ENCODE results near the gene SNAI3. TPM values are rescaled to one million over a fixed set of nuclear protein-coding genes. Genes with fewer than 3 reads are reported as not detected.

Gene SNAI3
- total RNA-seq, 4 donors from 2014 or later: 0.23 to 0.95 TPM; not detected in 2

GRCh38 chr16:88684569-88685155 lies 1.6 kb downstream of the SNAI3 start:
- H3K36me3 ChIP-seq: no peaks in the 10 kb centered on the region
- H3K9me3 ChIP-seq: no peaks in the 10 kb centered on the region
- H3K4me3 ChIP-seq: peak overlapping the region in 1 of 4 donors; percentile 68
- peaks cover 7 to 96% (median 13%) of the 10 kb centered on the region in 4 donors for H3K27me3 ChIP-seq
- TF ChIP-seq CTCF (IDR thresholded peaks at IDR 0.05): no peak
- TF ChIP-seq POLR2A (IDR thresholded peaks at IDR 0.05): no peak
- no peak overlapping the region for H3K27ac ChIP-seq
- no peak for DNase-seq
- peaks cover 18 to 53% (median 28%) of the 10 kb centered on the region in 3 donors for H3K4me1 ChIP-seq
- WGBS, 2 donors: 76 to 83% methylated on average over 2 to 3 of the region's 15 CpGs
- intact Hi-C loops (cut with DNase I): no loop called here

- Histone ChIP-seq H3K4me1 (peaks cover 18 to 44% (median 26%) of the 10 kb centered on the region in 3 donors), H3K27me3 (peaks cover 7 to 96% (median 10%) of the 10 kb centered on the region in 4 donors), H3K9me3 (no peaks in the 10 kb centered on the region), H3K4me3 (peak overlapping the region in 1 of 4 donors; percentile 26), H3K36me3 (no peaks in the 10 kb centered on the region), H3K27ac (peak overlapping the region in 3 of 4 donors; percentile 33 to 81 (median 77))
- peak; percentile 80 for DNase-seq
- intact Hi-C loops (cut with DNase I): no loop called here
- WGBS, 2 donors: 14 to 36% methylated on average over 9 to 12 of the region's 21 CpGs
- TF ChIP-seq CTCF (IDR thresholded peaks at IDR 0.05) (no peak), POLR2A (IDR thresholded peaks at IDR 0.05) (peak in 1 of 4 donors; percentile 46)
Observed at GRCh38 chr16:88681709-88682451, 4.4 kb downstream of the SNAI3 start.

GRCh38 chr16:88681084-88681680 lies 5.1 kb downstream of the SNAI3 start:
- Histone ChIP-seq H3K4me3 (peak overlapping the region in 1 of 4 donors; percentile 26), H3K27me3 (peaks cover 7 to 91% (median 10%) of the 10 kb centered on the region in 4 donors), H3K36me3 (no peaks in the 10 kb centered on the region), H3K4me1 (peaks cover 13 to 37% (median 19%) of the 10 kb centered on the region in 3 donors), H3K27ac (peak overlapping the region in 2 of 4 donors; percentile 77 to 79), H3K9me3 (no peaks in the 10 kb centered on the region)
- WGBS, 2 donors: 50% methylated on average over 1 of the region's 31 CpGs; no CpG with 5 or more reads in 1 of the 2 donors
- intact Hi-C loops (cut with DNase I): no loop called here
- no peak for DNase-seq
- TF ChIP-seq CTCF (IDR thresholded peaks at IDR 0.05): peak in 5 of 6 experiments; percentile 24 to 64 (median 36)
- no peak for TF ChIP-seq POLR2A (IDR thresholded peaks at IDR 0.05)

GRCh38 chr16:88680554-88681083 lies 5.7 kb downstream of the SNAI3 start:
- no peak for TF ChIP-seq POLR2A (IDR thresholded peaks at IDR 0.05)
- TF ChIP-seq CTCF (IDR thresholded peaks at IDR 0.05): no peak
- no peak for DNase-seq
- Histone ChIP-seq H3K36me3 (no peaks in the 10 kb centered on the region), H3K4me3 (no peak overlapping the region), H3K27ac (no peak overlapping the region), H3K4me1 (peaks cover 7 to 31% (median 13%) of the 10 kb centered on the region in 3 donors), H3K9me3 (no peaks in the 10 kb centered on the region), H3K27me3 (peaks cover 5 to 86% (median 8%) of the 10 kb centered on the region in 4 donors)
- WGBS, 2 donors: 65 to 78% methylated on average over 3 to 5 of the region's 5 CpGs
- intact Hi-C loops (cut with DNase I): no loop called here

Data from esophagus squamous epithelium (tissue), 5 donors.